Glomerular endothelial cell (primary cell): ENCODE measurements around the gene CCL23. TPM values are rescaled to one million over a fixed set of nuclear protein-coding genes. Genes with fewer than 3 reads are reported as not detected.
A peak's percentile ranks its signal among the peaks of the same experiment; 100 is the strongest.

Source experiments
- DNase-seq: peaks from one replicate; pipeline ENCODE4 v3.0.0-alpha.2; 2011; ENCODE audit warnings: low read depth, low spot score; ENCODE audit errors: extremely low read depth
- total RNA-seq: library from RNA; depleted of rRNA; stranded (reverse); fragments of >200 nt; gene quantifications from 2 replicates; pipeline ENCODE4 v1.2.3, GENCODE V29; 2015

The CCL23 gene
- total RNA-seq, 1 donor from 2014 or later = not detected

DNA sequence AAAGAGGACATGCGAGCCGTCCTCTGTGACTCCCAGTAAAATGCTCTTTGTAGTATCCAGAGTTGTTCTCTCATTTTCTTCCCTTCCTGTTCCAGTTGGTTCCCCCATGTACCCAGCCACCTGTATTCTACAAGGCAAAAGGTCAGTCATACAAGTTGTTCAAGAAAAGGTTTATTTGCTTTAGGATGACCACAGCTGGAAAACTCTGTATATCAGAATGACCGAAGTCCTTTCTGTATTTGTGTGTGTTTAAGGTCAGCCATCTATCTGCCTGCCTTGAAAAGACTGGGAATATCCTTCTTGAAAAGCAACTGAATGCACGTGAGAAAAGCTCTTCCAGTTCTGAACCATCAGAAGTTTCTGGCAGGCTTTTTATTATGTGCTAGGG lies 44.8 kb downstream of the CCL23 start:
- no peak for DNase-seq

DNA sequence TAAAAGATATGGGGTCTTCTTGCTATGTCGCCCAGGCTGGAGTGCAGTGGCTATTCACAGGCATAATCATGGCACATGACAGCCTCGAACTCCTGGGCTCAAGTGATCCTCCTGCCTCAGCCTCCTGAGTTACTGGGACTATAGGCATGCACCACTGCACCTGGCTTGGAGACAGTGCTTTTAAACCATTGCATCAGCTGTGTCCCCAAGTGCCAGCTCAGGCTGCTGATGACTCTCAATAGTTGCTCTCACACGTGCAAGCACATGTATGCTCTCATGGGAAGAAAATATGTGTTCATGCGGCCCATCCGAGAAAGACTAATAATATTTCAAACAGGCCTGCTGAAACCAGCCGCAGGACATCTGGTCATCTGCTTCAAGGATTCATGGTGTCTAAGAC lies 45.2 kb downstream of the CCL23 start:
- no peak for DNase-seq

DNA sequence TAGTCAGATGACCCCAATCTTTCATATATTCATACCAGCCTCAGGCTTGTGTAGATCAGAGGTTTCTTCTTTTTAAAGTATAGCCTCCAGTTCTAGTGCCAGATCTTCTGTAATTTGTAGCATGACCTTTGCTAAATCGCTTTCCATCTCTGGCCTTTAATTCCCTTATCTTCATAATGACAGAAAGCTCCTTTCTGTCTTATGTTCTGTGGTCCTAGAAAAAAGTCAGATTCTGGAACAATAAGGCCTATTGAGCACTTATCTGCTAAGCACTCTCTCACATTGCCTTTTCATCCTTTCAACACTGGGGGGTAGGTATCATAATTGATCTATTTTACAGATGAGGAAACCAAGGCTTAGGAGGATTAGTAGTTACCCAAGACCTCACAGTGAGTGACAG lies 45.7 kb downstream of the CCL23 start:
- no peak for DNase-seq

DNA sequence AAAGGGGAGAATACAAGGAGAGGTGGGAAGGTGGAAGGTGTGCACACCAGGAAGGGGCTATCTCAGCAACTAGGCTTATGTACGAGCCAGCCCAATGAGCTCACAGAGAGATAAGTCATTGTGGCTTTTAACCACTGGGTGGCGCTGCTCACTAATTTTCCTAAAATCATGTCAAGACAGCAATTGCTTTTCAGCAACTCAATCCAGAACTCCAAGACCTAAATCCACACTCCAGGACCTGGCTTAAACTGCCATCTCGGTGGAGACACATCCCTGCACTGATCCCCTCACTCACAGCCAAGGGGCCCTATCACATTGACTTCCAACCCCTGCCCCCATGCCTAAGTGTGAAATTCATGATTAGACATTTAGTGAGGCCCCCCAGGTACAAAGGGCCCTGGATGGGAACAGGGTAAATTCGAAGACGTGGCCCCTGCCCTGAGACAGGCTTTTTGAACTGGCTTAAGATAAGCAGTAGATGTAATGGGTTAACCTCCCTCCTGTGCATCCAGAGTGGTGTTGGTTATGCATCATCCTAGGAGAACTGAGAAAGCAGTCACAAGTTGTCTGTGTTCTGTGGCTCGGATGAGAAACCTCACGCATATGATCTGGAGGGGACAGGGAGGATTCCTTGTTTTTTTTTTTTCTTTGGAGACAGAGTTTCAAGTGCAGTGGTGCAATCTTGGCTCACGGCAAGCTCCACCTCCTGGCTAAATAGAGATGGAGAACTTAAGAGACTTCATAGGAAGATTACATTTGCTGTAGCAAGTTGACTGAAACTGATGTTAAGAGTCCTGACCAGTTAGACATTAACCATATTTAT lies 48.0 kb downstream of the CCL23 start:
- peak; percentile 72 for DNase-seq

DNA sequence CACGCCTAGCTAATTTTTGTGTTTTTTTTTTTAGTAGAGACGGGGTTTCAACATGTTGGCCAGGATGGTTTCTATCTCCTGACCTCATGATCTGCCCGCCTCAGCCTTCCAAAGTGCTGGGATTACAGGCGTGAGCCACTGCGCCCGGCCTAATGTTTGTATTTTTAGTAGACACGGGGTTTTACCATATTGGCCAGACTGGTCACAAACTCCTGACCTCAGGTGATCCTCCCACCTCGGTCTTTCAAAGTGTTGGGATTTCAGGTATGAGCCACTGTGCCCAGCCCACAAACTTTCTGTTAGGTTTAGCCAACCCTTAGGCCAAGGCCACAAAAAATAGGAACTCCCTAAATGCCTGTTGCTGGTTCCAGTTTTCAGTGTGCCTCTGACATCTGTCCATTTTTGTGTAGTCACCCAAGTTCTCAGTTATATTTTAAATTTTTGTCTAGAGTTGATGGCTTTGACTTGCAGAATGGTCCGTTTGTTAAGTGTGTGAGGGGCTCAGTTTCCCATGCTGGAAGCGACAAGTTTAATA lies 49.2 kb downstream of the CCL23 start:
- no peak for DNase-seq

DNA sequence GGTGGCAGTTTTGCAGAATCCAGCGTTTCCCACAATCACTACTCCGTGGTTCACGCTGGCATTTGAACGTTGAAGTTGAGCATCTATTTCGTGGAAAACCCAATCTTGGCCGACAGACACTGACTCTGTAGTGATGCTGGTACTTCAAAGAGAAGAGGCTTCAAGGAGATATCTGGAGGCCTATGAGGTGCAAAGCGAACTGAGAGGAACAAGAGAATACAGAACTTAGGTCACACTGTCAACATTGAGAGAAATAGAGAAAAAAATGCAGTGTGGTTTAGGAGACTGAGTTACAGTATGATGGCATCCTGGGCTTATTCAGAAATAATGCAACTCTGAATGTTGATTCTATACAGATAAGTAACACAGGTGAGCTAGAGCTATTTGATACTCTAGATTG lies 52.5 kb downstream of the CCL23 start:
- no peak for DNase-seq

DNA sequence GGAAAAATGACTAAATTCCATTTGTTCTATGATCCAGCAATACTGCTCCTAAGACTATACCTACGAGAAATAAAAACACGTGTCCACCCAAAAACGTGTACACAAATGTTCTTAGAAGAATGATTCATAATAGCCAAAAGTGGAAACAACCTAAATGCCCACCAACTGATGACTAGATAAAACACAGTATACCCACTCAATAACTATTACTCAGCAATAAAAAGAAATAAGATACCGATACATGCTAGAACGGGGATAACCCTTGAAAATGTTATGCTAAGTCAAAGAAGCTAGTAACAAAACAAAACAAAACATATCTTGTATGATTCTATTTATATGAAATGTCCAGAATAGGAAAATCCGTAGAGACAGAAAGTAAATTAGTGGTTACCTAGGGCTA lies 54.1 kb downstream of the CCL23 start:
- DNase-seq = no peak

Other genes with a start within 250 kb of the CCL23 start
- gene MMP28, start 222.3 kb downstream of the CCL23 start, total RNA-seq = 0.29 and 3.4 TPM in 2 replicates
- gene TAF15, start 208.5 kb downstream of the CCL23 start, total RNA-seq = 52.4 and 73.9 TPM in 2 replicates
- gene HEATR9, start 149.1 kb downstream of the CCL23 start, total RNA-seq = not detected in 2 replicates
- 1.6 and 1.8 TPM in 2 replicates for gene CCL5, start 137.6 kb downstream of the CCL23 start, total RNA-seq
- 0.47 TPM in 1 of 2 replicates, not detected in the other for gene RDM1, start 87.2 kb downstream of the CCL23 start, total RNA-seq
- gene LYZL6, start 74.3 kb downstream of the CCL23 start, total RNA-seq = not detected in 2 replicates
- gene CCL16, start 36.5 kb downstream of the CCL23 start, total RNA-seq = not detected in 2 replicates
- gene CCL14, start 31.2 kb downstream of the CCL23 start, total RNA-seq = 5.6 and 11.2 TPM in 2 replicates
- gene CCL15, start 16.4 kb downstream of the CCL23 start, total RNA-seq = not detected in 2 replicates
- not detected in 2 replicates for gene CCL18, start 46.3 kb upstream of the CCL23 start, total RNA-seq
- not detected in 2 replicates for gene CCL3, start 72.2 kb upstream of the CCL23 start, total RNA-seq
- gene CCL4, start 85.9 kb upstream of the CCL23 start, total RNA-seq = not detected in 2 replicates
- gene TBC1D3B, start 158.7 kb upstream of the CCL23 start, total RNA-seq = 0.39 and 1.3 TPM in 2 replicates
- gene CCL3L1, start 178.8 kb upstream of the CCL23 start, total RNA-seq = not detected in 2 replicates
- gene CCL4L2, start 193.1 kb upstream of the CCL23 start, total RNA-seq = not detected in 2 replicates
- 1.5 and 1.6 TPM in 2 replicates for gene TBC1D3I, start 246.6 kb upstream of the CCL23 start, total RNA-seq